AG04450 (cell line): ENCODE data around the gene LIN28A. TPM values are rescaled to one million over a fixed set of nuclear protein-coding genes. Genes with fewer than 3 reads are reported as not detected.
"Not testable (repeated sequence)": the region's sequence is repeated elsewhere in the genome, so short reads cannot be mapped to it uniquely, and the experiment has no call there.

Source experiments
- CTCF ChIA-PET: fragments of 300-600, 350-600 bp; formaldehyde crosslinking; extraction: SDS; loops from one replicate; lab custom pipeline; 2022; ENCODE audit warnings: antibody characterized with exemption, inconsistent platforms; lab: Charles Lee
- POLR2A ChIA-PET: fragments of 350-600 bp; formaldehyde crosslinking; extraction: SDS; loops from one replicate; lab custom pipeline; 2021; ENCODE audit warnings: antibody characterized with exemption, inconsistent platforms; lab: Yijun Ruan, JAX
- DNase-seq: peaks from one replicate; pipeline ENCODE4 v3.0.0-alpha.2; 2011; ENCODE audit warnings: low read depth, low spot score
- H3K27ac ChIP-seq: one replicate; pipeline ENCODE4 v1.5.1; 2012; ENCODE audit warnings: low read depth, low read length, control low read depth
- H3K27me3 ChIP-seq: one replicate; pipeline ENCODE4 v1.6.0; 2012; ENCODE audit warnings: low read length; ENCODE audit not compliant: control insufficient read depth, insufficient read depth
- H3K4me3 ChIP-seq: 2 replicates; pipeline ENCODE4 v1.5.1; 2011; ENCODE audit warnings: mild to moderate bottlenecking, low read depth, low read length, control low read depth
- H3K9me3 ChIP-seq: 2 replicates; pipeline ENCODE4 v1.5.1; 2012; ENCODE audit warnings: low read length; ENCODE audit not compliant: control insufficient read depth, insufficient read depth
- polyA plus RNA-seq: library from polyadenylated mRNA; depleted of rRNA; stranded (reverse); fragments of >200 nt; gene quantifications from 2 replicates; pipeline ENCODE4 v1.2.3, GENCODE V29; 2011
- TF ChIP-seq, protein P1 (sequence below): IDR thresholded peaks from 2 replicates; pipeline ENCODE4 v1.5.1; 2011; ENCODE audit warnings: low read depth, low read length, control low read depth, inconsistent platforms

Gene LIN28A
- polyA plus RNA-seq, 1 experiment = not detected

DNA sequence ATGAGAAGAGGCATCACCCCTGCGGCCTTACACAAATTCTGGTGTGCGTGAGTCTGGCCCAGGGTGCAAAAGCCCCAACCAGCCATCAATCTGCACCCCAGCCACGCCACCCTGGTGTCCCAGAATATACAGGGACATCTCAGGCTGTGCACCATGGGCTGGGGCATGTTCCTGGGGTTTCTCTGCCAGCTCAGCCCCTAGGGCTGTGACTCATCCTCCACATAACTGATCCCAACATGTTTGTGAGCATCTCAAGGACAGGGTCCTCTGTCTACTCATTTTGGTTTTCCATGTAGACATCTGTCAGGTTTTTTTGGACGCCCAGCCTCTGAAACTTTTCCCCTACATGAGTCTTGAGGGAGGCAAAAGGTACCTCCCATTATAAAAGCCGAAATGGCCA, 38.6 kb upstream of the LIN28A start:
- POLR2A ChIA-PET = no interaction called here
- TF ChIP-seq, protein P1, sequence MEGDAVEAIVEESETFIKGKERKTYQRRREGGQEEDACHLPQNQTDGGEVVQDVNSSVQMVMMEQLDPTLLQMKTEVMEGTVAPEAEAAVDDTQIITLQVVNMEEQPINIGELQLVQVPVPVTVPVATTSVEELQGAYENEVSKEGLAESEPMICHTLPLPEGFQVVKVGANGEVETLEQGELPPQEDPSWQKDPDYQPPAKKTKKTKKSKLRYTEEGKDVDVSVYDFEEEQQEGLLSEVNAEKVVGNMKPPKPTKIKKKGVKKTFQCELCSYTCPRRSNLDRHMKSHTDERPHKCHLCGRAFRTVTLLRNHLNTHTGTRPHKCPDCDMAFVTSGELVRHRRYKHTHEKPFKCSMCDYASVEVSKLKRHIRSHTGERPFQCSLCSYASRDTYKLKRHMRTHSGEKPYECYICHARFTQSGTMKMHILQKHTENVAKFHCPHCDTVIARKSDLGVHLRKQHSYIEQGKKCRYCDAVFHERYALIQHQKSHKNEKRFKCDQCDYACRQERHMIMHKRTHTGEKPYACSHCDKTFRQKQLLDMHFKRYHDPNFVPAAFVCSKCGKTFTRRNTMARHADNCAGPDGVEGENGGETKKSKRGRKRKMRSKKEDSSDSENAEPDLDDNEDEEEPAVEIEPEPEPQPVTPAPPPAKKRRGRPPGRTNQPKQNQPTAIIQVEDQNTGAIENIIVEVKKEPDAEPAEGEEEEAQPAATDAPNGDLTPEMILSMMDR = no peak

DNA sequence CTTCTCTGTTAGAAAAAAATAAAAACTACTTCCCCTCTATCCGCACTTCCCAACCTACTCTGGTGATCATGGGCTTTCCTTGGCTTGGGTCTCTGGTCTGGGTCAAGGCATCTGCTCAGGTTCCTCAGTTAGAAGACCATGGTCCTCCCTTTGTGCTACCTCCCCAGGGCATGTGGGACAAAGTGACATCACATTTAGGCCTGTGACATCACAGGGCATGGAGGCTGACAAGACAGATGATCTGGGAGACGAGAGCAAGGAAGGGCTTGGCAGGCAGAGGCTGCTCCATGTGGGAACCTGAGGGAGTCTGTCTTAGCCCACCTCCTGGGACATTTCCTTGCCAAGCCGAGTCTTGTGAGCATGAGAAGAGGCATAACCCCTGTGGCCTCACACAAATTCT, 38.0 kb upstream of the LIN28A start, which contains the start of gene ZNF683:
Gene ZNF683, minus strand, starts transcription at position 140 of the 400 bp plus-strand sequence. CDS start 4,179 bp downstream, outside the sequence.
- CTCF ChIA-PET = interaction anchor here (8.0 kb wide), 1 partner anchor 9 kb away, joined by 120 read pairs; no protein-coding TSS in a partner anchor

More for the DNA sequence above, 38.6 kb upstream of the LIN28A start:
- Histone ChIP-seq H3K27me3 (peaks cover 13% of the 10 kb centered on the region), H3K9me3 (no peaks in the 10 kb centered on the region), H3K27ac (no peak overlapping the region), H3K4me3 (no peak overlapping the region)
- CTCF ChIA-PET = interaction anchor here (8.0 kb wide), 1 partner anchor 9 kb away, joined by 120 read pairs; no protein-coding TSS in a partner anchor
- DNase-seq = no peak

DNA sequence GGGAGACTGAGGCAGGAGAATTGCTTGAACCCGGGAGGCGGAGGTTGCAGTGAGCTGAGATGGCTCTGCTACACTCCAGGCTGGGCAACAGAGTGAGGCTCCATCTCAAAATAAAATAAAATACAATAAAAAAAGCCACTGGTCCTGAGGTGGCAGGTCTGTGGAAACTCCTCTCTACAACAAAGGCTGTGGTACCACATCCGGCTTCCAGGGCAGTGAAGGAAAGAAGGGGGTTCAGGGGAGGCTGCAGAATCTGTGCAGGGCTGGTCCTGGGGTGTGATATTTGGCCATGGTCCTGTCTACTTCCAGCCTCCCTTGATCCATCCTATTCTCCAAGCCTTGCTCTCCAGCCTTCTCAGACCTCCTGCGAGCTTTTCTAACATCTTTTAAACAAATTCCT, 37.3 kb upstream of the LIN28A start:
- DNase-seq = no peak
- Histone ChIP-seq H3K9me3 (no peaks in the 10 kb centered on the region), H3K27me3 (peaks cover 5% of the 10 kb centered on the region), H3K4me3 (no peak overlapping the region), H3K27ac (no peak overlapping the region)
- TF ChIP-seq, protein P1 = no peak
- POLR2A ChIA-PET = interaction anchor here (0.6 kb wide), 1 partner anchor 23 kb away, joined by 6 read pairs; no protein-coding TSS in a partner anchor
- CTCF ChIA-PET = interaction anchor here (0.9 to 8.0 kb wide), 3 partner anchors 10 to 228 kb away, joined by 3 to 120 read pairs (median 4); no protein-coding TSS in a partner anchor

More for the DNA sequence above, 38.0 kb upstream of the LIN28A start, which contains the start of gene ZNF683:
- DNase-seq, H3K9me3 ChIP-seq, POLR2A ChIA-PET, H3K27ac ChIP-seq, H3K4me3 ChIP-seq, H3K27me3 ChIP-seq: not testable (repeated sequence)

DNA sequence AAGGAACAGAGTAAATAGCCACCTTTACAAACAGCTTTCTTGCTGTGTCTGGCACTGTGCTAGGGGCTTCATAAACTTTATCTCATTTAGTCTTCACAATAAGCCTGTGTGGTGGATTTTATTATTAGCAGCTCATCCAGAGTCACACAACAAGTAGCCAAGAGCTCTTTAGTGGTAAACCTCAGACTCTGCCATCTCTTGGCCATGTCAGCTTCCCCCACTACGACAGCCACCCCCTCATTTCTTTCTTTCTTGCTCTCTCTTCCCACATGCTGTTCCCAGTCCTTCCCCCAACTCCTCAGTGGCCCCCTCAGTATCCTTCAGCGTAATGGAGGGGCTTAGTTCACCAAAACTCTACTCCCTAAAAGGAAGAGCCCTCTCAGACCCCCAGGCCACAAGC, 36.8 kb upstream of the LIN28A start:
- no peaks in the 10 kb centered on the region for H3K9me3 ChIP-seq
- no peak for DNase-seq
- ChIA-PET CTCF (interaction anchor here (0.9 to 8.0 kb wide), 4 partner anchors 10 to 228 kb away, joined by 3 to 120 read pairs (median 4); no protein-coding TSS in a partner anchor), POLR2A (interaction anchor here (0.6 kb wide), 1 partner anchor 24 kb away, joined by 6 read pairs; no protein-coding TSS in a partner anchor)
- TF ChIP-seq, protein P1 = no peak
- H3K27ac ChIP-seq = no peak overlapping the region
- no peak overlapping the region for H3K4me3 ChIP-seq
- H3K27me3 ChIP-seq = peaks cover 5% of the 10 kb centered on the region

DNA sequence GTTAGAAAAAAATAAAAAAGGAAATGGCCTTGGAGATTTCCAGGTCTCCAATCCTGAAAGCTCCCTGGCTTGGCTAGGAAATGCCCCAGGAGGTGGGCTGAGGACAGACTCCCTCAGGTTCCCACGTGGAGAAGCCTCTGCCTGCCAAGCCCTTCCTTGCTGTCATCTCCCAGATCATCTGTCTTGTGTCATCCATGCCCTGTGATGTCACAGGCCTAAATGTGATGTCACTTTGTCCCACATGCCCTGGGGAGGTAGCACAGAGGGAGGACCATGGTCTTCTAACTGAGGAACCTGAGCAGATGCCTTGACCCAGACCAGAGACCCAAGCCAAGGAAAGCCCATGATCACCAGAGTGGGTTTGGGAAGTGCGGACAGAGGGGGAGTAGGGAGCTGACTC, 36.3 kb upstream of the LIN28A start:
- CTCF ChIA-PET = interaction anchor here (0.8 to 8.0 kb wide), 5 partner anchors 11 to 229 kb away, joined by 3 to 120 read pairs (median 4); no protein-coding TSS in a partner anchor

DNA sequence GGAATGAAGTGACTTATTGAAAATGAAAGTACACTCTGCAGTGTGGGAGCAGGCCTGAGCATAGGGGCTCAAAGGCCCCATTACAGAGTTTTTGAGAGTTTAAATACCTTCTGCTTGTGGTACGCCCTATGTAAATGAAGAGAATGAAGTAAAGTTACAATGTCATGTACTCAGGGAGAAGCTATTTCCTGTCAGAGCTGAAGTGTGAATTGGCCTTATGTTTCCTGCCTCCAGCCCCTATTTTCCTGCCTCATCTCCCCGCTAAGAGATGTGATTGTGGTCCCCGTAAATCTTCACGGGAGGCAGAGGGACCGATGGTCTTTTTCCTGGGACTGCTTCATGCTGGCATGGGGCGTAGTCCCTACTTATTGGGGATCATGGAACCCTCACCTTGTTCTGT, 35.5 kb upstream of the LIN28A start:
- TF ChIP-seq, protein P1 = no peak
- CTCF ChIA-PET = interaction anchor here (0.8 to 8.0 kb wide), 4 partner anchors 12 to 99 kb away, joined by 4 to 120 read pairs (median 4); no protein-coding TSS in a partner anchor
- POLR2A ChIA-PET = no interaction called here

More for the DNA sequence above, 36.3 kb upstream of the LIN28A start:
- H3K27ac ChIP-seq, POLR2A ChIA-PET, H3K27me3 ChIP-seq, H3K9me3 ChIP-seq, DNase-seq, H3K4me3 ChIP-seq: not testable (repeated sequence)

More for the DNA sequence above, 35.5 kb upstream of the LIN28A start:
- no peak overlapping the region for H3K4me3 ChIP-seq
- H3K27ac ChIP-seq = no peak overlapping the region
- DNase-seq = no peak
- H3K27me3 ChIP-seq = peaks cover 5% of the 10 kb centered on the region
- no peaks in the 10 kb centered on the region for H3K9me3 ChIP-seq
